Measurements from ENCODE around the gene BICC1. TPM values are rescaled to one million over a fixed set of nuclear protein-coding genes. Genes with fewer than 3 reads are reported as not detected.

BICC1 gene
- total RNA-seq, 2 donors from 2014 or later = 0.27 to 0.40 TPM

DNA sequence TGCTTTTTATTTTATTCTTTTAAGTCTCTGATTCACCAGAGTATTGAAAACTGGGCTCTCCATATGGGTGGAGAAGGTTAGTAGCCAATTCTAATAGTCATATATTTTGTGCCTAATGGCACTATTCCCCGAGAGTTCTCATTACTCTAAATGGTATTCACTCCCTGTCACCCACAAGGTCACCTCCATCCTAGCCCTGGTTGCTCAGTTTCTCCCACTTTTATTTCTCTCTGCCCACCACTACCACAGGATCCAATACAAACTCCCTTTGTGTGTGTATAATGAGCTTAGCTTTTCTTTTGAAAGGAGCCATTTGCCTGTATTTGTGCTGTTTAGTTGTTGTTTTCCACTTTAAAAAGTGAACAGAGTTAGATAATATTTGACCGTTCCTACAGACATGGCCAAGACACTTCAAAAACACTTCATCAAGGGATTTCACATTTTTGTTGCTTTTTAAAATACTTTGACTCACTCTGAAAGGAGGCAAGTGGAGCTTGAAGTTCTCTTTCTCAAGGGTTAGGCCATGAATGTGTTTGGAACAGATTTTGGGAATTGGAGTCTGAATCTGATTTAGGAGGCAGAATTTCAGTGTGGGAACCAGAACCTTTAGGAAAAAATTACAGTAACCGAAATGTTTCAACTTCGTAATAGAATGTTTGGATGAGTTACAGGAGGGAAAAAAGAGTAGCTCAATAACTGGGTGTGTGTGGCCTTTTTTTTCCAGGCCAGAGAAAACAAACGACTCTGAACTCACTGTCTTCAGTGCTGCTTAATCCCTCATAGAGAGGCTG lies 321.3 kb downstream of the BICC1 start:
- no peak overlapping the region for H3K9ac ChIP-seq (ENCODE audit: extremely low read depth, low read length, poor library complexity, severe bottlenecking)
- no peaks in the 10 kb centered on the region for H3K36me3 ChIP-seq (ENCODE audit: control insufficient read depth, insufficient read depth, low read length)
- TF ChIP-seq, protein P1, sequence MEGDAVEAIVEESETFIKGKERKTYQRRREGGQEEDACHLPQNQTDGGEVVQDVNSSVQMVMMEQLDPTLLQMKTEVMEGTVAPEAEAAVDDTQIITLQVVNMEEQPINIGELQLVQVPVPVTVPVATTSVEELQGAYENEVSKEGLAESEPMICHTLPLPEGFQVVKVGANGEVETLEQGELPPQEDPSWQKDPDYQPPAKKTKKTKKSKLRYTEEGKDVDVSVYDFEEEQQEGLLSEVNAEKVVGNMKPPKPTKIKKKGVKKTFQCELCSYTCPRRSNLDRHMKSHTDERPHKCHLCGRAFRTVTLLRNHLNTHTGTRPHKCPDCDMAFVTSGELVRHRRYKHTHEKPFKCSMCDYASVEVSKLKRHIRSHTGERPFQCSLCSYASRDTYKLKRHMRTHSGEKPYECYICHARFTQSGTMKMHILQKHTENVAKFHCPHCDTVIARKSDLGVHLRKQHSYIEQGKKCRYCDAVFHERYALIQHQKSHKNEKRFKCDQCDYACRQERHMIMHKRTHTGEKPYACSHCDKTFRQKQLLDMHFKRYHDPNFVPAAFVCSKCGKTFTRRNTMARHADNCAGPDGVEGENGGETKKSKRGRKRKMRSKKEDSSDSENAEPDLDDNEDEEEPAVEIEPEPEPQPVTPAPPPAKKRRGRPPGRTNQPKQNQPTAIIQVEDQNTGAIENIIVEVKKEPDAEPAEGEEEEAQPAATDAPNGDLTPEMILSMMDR (conservative IDR thresholded peaks at IDR 0.05) = no peak
- WGBS, 2 experiments (ENCODE audit: insufficient coverage in 1 of 2, insufficient read length in 1 of 2) = 89 to 93% methylated on average over 4 to 5 of the region's 5 CpGs
- Mint-ChIP-seq H3K4me3 (no peak overlapping the region), H3K9me3 (no peaks in the 10 kb centered on the region), H3K36me3 (ENCODE audit: low read depth) (no peaks in the 10 kb centered on the region), H3K27me3 (ENCODE audit: insufficient read depth) (no peaks in the 10 kb centered on the region), H3K27ac (no peak overlapping the region), H3K4me1 (no peaks in the 10 kb centered on the region)
- no peaks in the 10 kb centered on the region for H3K4me1 ChIP-seq (ENCODE audit: control insufficient read depth, insufficient read depth, low read length)
- no peaks in the 10 kb centered on the region for H3K9me3 ChIP-seq (ENCODE audit: control insufficient read depth, low read length)
- H3K4me3 ChIP-seq (ENCODE audit: low read length) = no peak overlapping the region
- DNase-seq = no peak
- no peaks in the 10 kb centered on the region for H3K27me3 ChIP-seq (ENCODE audit: control insufficient read depth, insufficient read depth, low read length, poor library complexity, severe bottlenecking)
- H3K27ac ChIP-seq (ENCODE audit: low read depth, low read length) = no peak overlapping the region

DNA sequence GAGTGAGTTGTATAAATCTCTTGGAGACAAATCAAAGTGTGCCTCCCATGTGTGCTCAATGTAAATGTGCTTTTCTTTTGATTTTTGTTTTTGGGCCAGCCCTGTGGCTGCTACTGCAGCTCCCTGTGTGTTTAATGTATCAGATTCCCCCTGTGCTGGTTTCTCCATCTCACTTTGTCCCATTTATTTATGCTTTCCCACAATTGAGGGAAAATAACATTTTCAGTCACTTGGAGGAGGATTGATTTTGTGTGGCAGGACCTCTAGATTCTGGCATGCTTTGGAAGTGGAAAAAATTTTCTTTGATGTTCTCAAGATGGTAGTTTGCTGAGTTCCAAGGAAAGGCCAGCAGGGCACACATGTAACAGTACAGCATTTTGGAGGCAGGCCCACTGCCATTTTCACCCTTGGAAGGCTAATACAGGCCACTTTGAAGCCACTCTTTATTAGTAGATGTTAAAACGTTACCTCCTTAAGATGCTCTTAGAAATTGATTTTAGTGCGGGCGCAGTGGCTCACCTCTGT lies 323.6 kb downstream of the BICC1 start:
- no peak for DNase-seq
- no peaks in the 10 kb centered on the region for H3K9me3 Mint-ChIP-seq
- no peaks in the 10 kb centered on the region for H3K27me3 Mint-ChIP-seq (ENCODE audit: insufficient read depth)
- H3K36me3 ChIP-seq (ENCODE audit: control insufficient read depth, insufficient read depth, low read length) = no peaks in the 10 kb centered on the region
- no peak overlapping the region for H3K9ac ChIP-seq (ENCODE audit: extremely low read depth, low read length, poor library complexity, severe bottlenecking)
- H3K4me3 Mint-ChIP-seq = no peak overlapping the region
- H3K9me3 ChIP-seq (ENCODE audit: control insufficient read depth, low read length) = no peaks in the 10 kb centered on the region
- H3K4me3 ChIP-seq (ENCODE audit: low read length) = no peak overlapping the region
- 90 to 93% methylated on average over 3 of the region's 3 CpGs for WGBS, 2 experiments (ENCODE audit: insufficient coverage in 1 of 2, insufficient read length in 1 of 2)
- H3K27ac Mint-ChIP-seq = no peak overlapping the region
- no peaks in the 10 kb centered on the region for H3K27me3 ChIP-seq (ENCODE audit: control insufficient read depth, insufficient read depth, low read length, poor library complexity, severe bottlenecking)
- no peaks in the 10 kb centered on the region for H3K36me3 Mint-ChIP-seq (ENCODE audit: low read depth)
- H3K4me1 Mint-ChIP-seq = no peaks in the 10 kb centered on the region
- TF ChIP-seq, protein P1 (conservative IDR thresholded peaks at IDR 0.05) = no peak
- H3K27ac ChIP-seq (ENCODE audit: low read depth, low read length) = no peak overlapping the region
- no peaks in the 10 kb centered on the region for H3K4me1 ChIP-seq (ENCODE audit: control insufficient read depth, insufficient read depth, low read length)

DNA sequence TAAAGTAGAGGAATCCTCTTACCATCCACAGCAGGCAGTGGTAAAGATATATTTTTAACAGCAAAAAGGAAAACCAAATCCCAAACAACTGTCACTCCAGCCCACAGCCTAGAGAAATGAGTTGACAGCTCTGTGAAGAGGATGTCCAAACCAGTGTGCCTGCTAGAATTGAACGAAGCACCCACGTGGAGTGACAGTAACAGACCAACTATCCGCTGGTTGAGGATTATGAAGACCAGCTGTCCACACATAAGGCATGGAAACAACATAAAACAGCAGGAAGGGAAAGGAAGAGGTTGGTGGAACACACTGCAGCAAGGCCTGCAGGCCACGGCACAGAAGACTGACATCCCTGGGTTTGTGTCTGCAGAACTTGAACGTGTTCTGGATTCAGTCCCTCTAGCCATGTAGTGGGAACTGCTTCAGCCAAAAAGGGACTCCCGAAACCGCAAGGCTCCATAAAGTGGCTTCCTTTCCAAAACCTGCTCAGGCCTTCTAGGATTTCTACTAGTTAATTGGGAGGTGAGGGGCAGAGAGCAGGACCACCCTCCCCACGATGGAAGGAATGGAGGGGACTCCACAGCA lies 324.4 kb downstream of the BICC1 start:
- H3K36me3 Mint-ChIP-seq (ENCODE audit: low read depth) = no peaks in the 10 kb centered on the region
- TF ChIP-seq, protein P1 (conservative IDR thresholded peaks at IDR 0.05) = no peak

More for the DNA sequence above, 324.4 kb downstream of the BICC1 start:
- Histone ChIP-seq H3K9ac (ENCODE audit: extremely low read depth, low read length, poor library complexity, severe bottlenecking) (no peak overlapping the region), H3K9me3 (ENCODE audit: control insufficient read depth, low read length) (no peaks in the 10 kb centered on the region), H3K4me3 (ENCODE audit: low read length) (no peak overlapping the region), H3K4me1 (ENCODE audit: control insufficient read depth, insufficient read depth, low read length) (no peaks in the 10 kb centered on the region), H3K27me3 (ENCODE audit: control insufficient read depth, insufficient read depth, low read length, poor library complexity, severe bottlenecking) (no peaks in the 10 kb centered on the region), H3K27ac (ENCODE audit: low read depth, low read length) (no peak overlapping the region), H3K36me3 (ENCODE audit: control insufficient read depth, insufficient read depth, low read length) (no peaks in the 10 kb centered on the region)
- Mint-ChIP-seq H3K4me3 (no peak overlapping the region), H3K4me1 (no peaks in the 10 kb centered on the region), H3K27me3 (ENCODE audit: insufficient read depth) (no peaks in the 10 kb centered on the region), H3K9me3 (no peaks in the 10 kb centered on the region), H3K27ac (no peak overlapping the region)
- WGBS, 2 experiments (ENCODE audit: insufficient coverage in 1 of 2, insufficient read length in 1 of 2) = 90 to 92% methylated on average over 7 to 8 of the region's 8 CpGs
- no peak for DNase-seq

Measured in endodermal cell (in vitro differentiated cells).